BJ (cell line): ENCODE results near the gene KCTD6. TPM values are rescaled to one million over a fixed set of nuclear protein-coding genes. Genes with fewer than 3 reads are reported as not detected.
"Not testable (repeated sequence)": the region's sequence is repeated elsewhere in the genome, so short reads cannot be mapped to it uniquely, and the experiment has no call there.

Source experiments
- CTCF ChIA-PET: fragments of 350-600 bp; formaldehyde crosslinking; extraction: SDS; loops from one replicate; lab custom pipeline; 2021; ENCODE audit warnings: antibody characterized with exemption, inconsistent platforms; lab: Yijun Ruan, JAX
- POLR2A ChIA-PET: fragments of 300-600 bp; sonication (Branson Sonifier 250); formaldehyde crosslinking; extraction: SDS; loops from one replicate; lab custom pipeline; 2021; ENCODE audit warnings: antibody characterized with exemption; lab: Charles Lee
- DNase-seq: peaks from one replicate; pipeline ENCODE4 v3.0.0-alpha.2; 2011; ENCODE audit warnings: low read depth
- H3K27me3 ChIP-seq: 2 replicates; pipeline ENCODE4 v1.6.0; 2011; ENCODE audit warnings: low read length; ENCODE audit not compliant: control insufficient read depth, insufficient read depth
- H3K36me3 ChIP-seq: 2 replicates; pipeline ENCODE4 v1.5.1; 2011; ENCODE audit warnings: low read length; ENCODE audit not compliant: control insufficient read depth, insufficient read depth
- H3K4me3 ChIP-seq: 2 replicates; pipeline ENCODE4 v1.5.1; 2011; ENCODE audit warnings: low read depth, mild to moderate bottlenecking, control low read depth, low read length
- CTCF ChIP-seq: IDR thresholded peaks from 2 replicates; pipeline ENCODE4 v1.5.1; 2011; ENCODE audit warnings: low read depth, mild to moderate bottlenecking, control low read depth, inconsistent platforms, low read length, moderate library complexity; ENCODE audit not compliant: insufficient read depth
- polyA plus RNA-seq: library from polyadenylated mRNA; depleted of rRNA; stranded (reverse); fragments of >200 nt; gene quantifications from 2 replicates; pipeline ENCODE4 v1.2.3, GENCODE V29; 2011

Gene KCTD6
- polyA plus RNA-seq, 1 experiment = 5.1 TPM

DNA sequence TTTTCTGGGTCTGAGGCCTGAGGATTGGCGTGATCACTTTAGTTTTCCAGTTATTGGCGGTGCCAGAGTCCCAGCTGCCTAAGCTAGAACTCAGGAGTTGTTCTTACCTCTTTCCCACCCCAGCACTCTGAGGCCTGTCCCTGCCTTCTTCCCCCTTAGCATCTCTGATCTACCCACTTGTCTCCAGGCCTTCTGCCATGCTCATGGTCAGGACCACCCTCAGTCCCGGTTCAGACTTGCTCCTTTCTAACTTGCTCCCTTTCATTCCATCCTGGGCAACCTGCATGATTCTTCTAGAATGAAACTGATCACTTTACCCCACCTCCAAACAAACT, 29.4 kb downstream of the KCTD6 start:
- Histone ChIP-seq H3K4me3 (no peak overlapping the region), H3K36me3 (peaks cover 2% of the 10 kb centered on the region; the same call in 1 of the 2 replicates), H3K27me3 (no peaks in the 10 kb centered on the region)
- CTCF ChIA-PET = interaction anchor here (0.7 kb wide), 1 partner anchor 29 kb away, joined by 3 read pairs; the partner anchor contains the start of gene KCTD6
- TF ChIP-seq CTCF = no peak
- DNase-seq = no peak
- POLR2A ChIA-PET = no interaction called here

DNA sequence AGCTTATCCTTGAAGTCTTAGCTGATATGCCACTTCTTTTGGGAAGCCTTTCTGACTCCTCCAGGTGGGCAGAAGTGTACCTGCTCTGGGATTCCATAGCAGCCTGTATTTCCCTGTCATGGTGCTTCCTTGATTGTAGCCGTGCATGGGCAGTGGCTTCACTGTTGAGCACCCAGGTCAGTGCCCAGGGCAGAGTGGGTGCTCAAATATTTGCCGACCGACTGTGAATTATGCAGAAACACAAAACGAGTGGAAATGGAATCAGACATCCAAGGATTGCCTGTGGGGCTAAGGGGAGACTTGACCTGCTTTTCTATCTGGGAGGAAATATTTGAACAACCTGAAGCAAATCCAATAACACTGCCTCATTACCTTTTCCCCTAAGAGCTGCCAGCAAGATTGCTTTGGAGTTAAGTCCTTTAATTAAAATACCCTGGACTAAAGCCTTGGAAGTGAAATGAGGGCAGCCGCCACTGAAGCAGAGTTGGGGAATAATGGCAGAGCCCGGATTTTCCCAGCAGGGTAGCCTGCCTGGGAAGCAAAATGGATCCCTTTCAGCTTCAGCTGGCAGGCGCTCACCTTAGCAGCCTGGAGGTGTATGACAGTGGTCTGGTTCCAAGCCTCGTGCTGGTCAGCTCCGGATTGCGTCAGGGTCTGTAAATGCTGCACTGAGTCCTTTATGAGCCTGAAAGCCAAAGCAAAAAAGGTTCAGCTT, 30.2 kb downstream of the KCTD6 start:
- Histone ChIP-seq H3K27me3 (no peaks in the 10 kb centered on the region), H3K4me3 (no peak overlapping the region), H3K36me3 (peaks cover 2% of the 10 kb centered on the region; the same call in 1 of the 2 replicates)
- DNase-seq = no peak
- CTCF ChIA-PET = interaction anchor here (0.5 to 2.4 kb wide), 4 partner anchors 10 to 531 kb away, joined by 3 to 11 read pairs (median 3); partner anchors contain the start of genes HTD2 and KCTD6
- POLR2A ChIA-PET = no interaction called here
- TF ChIP-seq CTCF = no peak

DNA sequence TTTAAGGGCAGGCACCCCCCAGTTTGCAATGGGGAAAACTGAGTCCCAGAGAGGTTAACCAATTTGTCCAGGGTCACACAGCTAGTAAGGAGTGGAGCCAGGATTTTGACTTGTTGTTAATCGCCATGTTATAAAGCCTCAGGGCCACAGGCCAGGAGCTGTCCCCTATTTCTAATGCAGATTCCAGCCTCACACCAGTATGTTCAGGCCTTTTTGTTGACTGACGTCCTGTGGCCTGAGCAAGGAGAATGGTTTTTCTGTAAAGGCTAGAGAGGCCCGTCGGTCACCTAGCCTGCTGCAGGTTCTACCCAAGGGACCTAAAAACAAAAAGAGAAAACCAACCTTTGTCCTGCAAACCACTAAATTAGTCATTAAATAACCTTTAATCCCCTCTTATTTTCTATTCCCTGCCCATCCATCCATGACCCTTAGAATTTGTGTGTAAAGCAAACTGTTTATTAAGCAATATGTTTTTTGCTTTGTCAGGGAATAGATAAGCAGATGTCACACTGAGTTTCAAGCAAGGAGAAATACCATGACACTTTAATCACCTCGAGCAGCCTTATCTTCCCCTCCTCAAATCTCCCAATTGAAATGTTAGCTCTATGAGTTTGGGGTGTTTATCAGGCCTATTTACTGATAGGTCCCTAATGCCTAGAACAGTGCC, 31.0 kb downstream of the KCTD6 start:
- no peak for TF ChIP-seq CTCF
- DNase-seq = no peak
- ChIA-PET POLR2A (no interaction called here), CTCF (interaction anchor here (0.8 to 2.4 kb wide), 2 partner anchors 9 to 216 kb away, joined by 3 to 11 read pairs; partner anchors contain the start of gene HTD2)
- Histone ChIP-seq H3K4me3 (no peak overlapping the region), H3K27me3 (no peaks in the 10 kb centered on the region), H3K36me3 (peaks cover 2% of the 10 kb centered on the region; the same call in 1 of the 2 replicates)

DNA sequence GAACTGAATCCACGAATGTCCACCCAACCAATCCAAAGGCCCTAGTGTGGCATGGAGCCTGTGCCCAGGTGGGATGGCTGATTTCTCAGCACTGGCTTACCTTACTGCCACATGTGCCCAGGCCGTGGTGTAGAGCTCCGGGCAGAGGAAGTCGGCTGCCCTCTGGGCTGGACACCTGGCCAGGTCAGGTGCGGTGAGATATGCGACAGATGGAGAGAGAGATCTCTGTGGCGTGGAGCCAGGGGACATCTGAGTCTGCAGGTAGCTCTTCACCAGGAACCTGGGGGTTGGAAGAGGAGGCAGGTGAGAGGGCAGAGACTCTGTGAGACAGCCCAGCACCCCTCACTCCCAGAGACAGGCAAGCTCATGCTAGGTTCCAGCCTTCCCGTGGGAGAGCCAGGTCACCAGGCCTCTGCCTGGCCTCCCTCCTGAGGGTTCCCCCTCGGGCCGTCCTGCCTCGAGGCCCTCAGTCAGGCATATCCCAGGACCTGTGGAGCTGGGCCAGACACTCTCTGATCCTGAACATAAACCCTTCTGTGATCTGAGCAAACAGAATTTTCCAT, 32.5 kb downstream of the KCTD6 start:
- ChIA-PET CTCF (interaction anchor here (0.6 to 2.7 kb wide), 4 partner anchors 31 to 218 kb away, joined by 3 to 8 read pairs (median 3); partner anchors contain the start of genes HTD2, KCTD6 and RPP14), POLR2A (no interaction called here)
- peaks cover 2% of the 10 kb centered on the region; the same call in 1 of the 2 replicates for H3K36me3 ChIP-seq
- DNase-seq = no peak
- no peak for TF ChIP-seq CTCF
- H3K27me3 ChIP-seq = no peaks in the 10 kb centered on the region
- no peak overlapping the region for H3K4me3 ChIP-seq

DNA sequence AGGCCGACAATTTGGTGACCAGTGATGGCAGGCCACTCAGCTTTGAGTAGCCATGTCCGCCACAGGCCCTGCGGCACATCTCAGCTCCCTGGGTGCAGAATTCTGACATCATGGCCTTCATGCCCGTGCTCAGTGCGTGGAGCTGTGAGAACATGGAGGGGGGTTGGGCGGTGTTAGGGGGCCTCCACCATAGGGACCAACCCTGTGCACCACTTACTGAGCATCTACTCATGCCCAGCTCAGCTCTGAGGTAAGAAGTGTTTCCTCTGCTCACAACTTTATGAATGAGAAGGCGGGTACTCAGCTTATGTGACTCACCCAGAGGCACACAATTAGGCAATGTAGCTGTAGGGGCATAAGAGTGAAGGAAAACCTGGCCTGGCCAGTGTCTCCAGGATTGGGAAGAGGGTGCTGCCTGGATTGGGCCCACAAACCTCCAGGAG, 34.6 kb downstream of the KCTD6 start:
- no peak for DNase-seq
- no peaks in the 10 kb centered on the region for H3K27me3 ChIP-seq
- peaks cover 2% of the 10 kb centered on the region for H3K36me3 ChIP-seq
- ChIA-PET POLR2A (no interaction called here), CTCF (interaction anchor here (0.8 to 2.7 kb wide), 5 partner anchors 9 to 220 kb away, joined by 3 to 8 read pairs (median 4); partner anchors contain the start of genes HTD2 and RPP14)
- TF ChIP-seq CTCF = no peak
- H3K4me3 ChIP-seq = no peak overlapping the region

- DNase-seq, H3K27me3 ChIP-seq, H3K4me3 ChIP-seq, H3K36me3 ChIP-seq, POLR2A ChIA-PET: not testable (repeated sequence)
- CTCF ChIA-PET = interaction anchor here (1.0 to 1.5 kb wide), 3 partner anchors 9 to 112 kb away, joined by 4 to 7 read pairs (median 4); partner anchors contain the start of gene ACOX2
Measured at GRCh38 chr3:58527440-58527839, 35.5 kb downstream of the KCTD6 start.
